Epithelial cell of proximal tubule (primary cell): ENCODE data around the gene CTSL. TPM values are rescaled to one million over a fixed set of nuclear protein-coding genes. Genes with fewer than 3 reads are reported as not detected.

Source experiments
- DNase-seq: peaks from one replicate; pipeline ENCODE4 v3.0.0-alpha.2; 2011; ENCODE audit warnings: low read depth
- H3K4me3 ChIP-seq: 2 replicates; pipeline ENCODE4 v1.5.1; 2011; ENCODE audit warnings: low read depth, mild to moderate bottlenecking, low read length
- CTCF ChIP-seq: conservative IDR thresholded peaks from 2 replicates; pipeline ENCODE4 v1.5.1; 2012; ENCODE audit warnings: low read depth, mild to moderate bottlenecking, low read length
- total RNA-seq: library from RNA; depleted of rRNA; stranded (reverse); fragments of >200 nt; gene quantifications from 2 replicates; pipeline ENCODE4 v1.2.3, GENCODE V29; 2015

Gene CTSL
- total RNA-seq, 1 donor from 2014 or later, result 80.9 TPM

- no peak overlapping the region for H3K4me3 ChIP-seq
- no peak for DNase-seq
- TF ChIP-seq CTCF, result no peak
Measured at GRCh38 chr9:87707805-87708506, 18.0 kb upstream of the CTSL start.

DNA sequence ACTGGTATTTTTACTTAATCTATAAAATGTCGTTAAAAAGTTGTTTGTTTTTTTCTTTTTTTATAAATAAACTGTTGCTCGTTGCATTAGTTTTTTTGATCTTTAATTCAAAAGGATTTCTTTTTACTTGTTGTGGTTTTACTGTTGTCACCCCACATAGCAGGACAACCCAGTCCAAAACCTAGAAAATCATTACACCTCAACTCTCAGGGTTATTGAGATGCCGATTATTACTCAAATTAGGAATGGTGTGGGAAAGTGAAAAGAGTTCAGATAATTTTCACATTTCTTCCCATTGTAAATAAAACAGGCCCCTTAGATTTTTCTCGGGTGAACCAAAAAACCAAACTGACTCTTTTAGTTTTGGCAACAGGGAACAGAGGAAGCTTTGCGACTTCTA is 17.4 kb upstream of the CTSL start:
- H3K4me3 ChIP-seq, result no peak overlapping the region
- no peak for TF ChIP-seq CTCF
- DNase-seq, result no peak

GRCh38 chr9:87708986-87709728 is 16.8 kb upstream of the CTSL start:
- TF ChIP-seq CTCF, result no peak
- no peak for DNase-seq
- no peak overlapping the region for H3K4me3 ChIP-seq

GRCh38 chr9:87710443-87710842 is 15.5 kb upstream of the CTSL start:
- TF ChIP-seq CTCF, result no peak
- no peak overlapping the region for H3K4me3 ChIP-seq
- no peak for DNase-seq

- DNase-seq, result peak; percentile 59
- no peak overlapping the region for H3K4me3 ChIP-seq
- no peak for TF ChIP-seq CTCF
Measured at GRCh38 chr9:87711857-87712800, 13.8 kb upstream of the CTSL start.

DNA sequence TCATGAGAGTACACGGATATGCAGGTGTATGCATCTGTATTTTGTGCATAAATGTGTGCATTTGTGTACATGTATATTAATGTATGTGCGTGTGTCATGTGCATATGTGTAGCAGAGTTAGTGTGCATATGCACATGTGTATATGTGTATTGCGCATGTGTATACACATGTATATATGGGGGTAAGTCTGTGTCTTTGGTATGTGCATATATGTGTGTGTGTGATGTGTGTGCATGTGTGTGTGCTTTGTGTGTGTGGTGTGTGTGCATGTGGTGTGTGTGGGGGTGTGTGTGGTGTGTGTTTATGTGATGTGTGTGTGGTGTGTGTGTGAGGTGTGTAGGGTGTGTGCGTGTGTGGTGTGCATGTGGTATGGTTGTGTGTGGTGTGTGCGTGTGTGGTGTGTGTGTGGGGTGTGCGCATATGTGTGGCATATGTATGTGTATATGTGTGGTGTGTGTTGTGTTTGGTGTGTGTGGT is 13.1 kb upstream of the CTSL start:
- H3K4me3 ChIP-seq, result no peak overlapping the region
- TF ChIP-seq CTCF, result no peak
- DNase-seq, result no peak
